HG02571 (cell line): Measurements from ENCODE around the gene RERG.
"Not testable (repeated sequence)": the region's sequence is repeated elsewhere in the genome, so short reads cannot be mapped to it uniquely, and the experiment has no call there.

ENCODE experiments used
- ATAC-seq: cut with Tn5 transposase; IDR thresholded peaks from one replicate; pipeline ENCODE4 v1.9.1; 2021; ENCODE audit warnings: mild to moderate bottlenecking, moderate library complexity; ENCODE audit not compliant: unreplicated experiment

The RERG gene

GRCh38 chr12:15151161-15152091, 69.8 kb downstream of the RERG start:
- no peak for ATAC-seq

DNA sequence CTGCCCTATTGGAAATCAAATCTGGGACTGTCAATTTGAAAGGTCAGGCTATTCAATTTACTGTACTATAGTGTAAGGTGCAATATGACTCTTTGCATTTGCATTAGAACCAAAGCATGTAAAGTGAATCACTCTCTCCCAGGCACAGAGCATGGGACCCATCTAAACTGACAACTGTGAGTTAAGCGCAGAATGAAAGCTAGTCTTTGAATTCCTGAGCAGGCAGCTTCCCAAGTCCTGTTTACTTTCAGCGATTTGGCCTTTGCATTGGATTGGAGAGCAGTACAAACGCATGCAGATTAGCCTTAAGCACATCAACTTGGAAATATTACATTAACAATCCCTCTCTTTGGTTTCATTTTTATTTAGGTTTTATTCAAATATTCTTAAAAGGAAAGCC, 74.6 kb downstream of the RERG start:
- ATAC-seq, result no peak

DNA sequence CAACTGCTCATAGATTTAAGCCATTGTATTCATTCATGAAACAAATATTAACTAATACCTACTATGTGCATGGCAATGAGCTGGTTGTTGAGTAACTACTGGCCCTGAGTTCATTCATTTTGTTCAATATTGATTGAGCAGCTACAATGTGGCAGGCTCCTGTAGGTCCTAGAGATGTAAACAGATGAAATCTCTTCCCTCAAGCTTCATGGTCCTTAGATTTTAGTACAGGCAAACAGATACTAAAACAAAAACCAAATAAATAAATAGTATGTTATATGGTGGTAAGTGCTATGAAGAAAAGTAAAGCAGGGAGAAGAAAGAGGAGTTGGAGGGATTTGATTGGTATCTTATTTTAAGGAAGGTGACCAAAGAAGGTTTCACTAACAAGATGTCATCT, 77.8 kb downstream of the RERG start:
- ATAC-seq, result no peak

- no peak for ATAC-seq
These were observed 78.5 kb downstream of the RERG start for GRCh38 chr12:15142711-15143110.

DNA sequence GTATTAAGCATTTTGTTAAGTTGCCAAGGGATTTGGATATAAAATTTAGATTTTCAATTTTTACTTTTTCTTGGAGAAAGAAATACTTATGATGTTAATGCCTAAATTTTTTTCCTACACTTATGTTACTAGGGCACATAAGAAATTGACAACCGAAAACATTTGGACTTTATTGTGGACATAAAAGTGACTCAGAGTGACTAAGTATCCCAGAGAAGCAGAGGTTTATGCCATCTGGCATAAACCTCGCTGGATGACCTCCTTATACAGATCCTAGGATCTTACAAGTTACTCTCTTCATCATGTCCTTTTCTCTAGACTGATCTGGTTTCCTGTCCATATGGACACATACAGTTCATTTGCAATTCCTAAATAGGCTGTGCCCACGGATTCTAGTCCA, 89.8 kb downstream of the RERG start:
- no peak for ATAC-seq

GRCh38 chr12:15130541-15130940, 90.7 kb downstream of the RERG start:
- no peak for ATAC-seq

DNA sequence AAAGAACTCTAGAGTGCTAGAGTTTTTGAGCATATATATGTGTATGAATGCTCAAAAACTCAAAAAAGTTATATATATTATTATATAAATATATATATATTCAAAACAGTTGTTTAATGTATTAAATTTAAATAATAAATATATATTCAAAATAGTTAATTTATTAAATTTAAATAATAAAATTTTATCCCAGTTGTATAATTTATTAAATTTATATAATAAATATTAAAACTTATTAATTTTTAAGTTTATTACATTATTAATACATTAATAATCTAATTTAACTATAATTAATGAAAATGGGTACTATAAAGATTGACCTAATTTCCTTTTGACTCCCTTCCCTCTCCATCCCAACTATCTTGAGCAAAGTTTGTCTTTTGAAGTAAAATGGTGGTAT, 97.8 kb downstream of the RERG start:
- ATAC-seq, result no peak

- no peak for ATAC-seq
These were observed 98.9 kb downstream of the RERG start for GRCh38 chr12:15122344-15122743.

DNA sequence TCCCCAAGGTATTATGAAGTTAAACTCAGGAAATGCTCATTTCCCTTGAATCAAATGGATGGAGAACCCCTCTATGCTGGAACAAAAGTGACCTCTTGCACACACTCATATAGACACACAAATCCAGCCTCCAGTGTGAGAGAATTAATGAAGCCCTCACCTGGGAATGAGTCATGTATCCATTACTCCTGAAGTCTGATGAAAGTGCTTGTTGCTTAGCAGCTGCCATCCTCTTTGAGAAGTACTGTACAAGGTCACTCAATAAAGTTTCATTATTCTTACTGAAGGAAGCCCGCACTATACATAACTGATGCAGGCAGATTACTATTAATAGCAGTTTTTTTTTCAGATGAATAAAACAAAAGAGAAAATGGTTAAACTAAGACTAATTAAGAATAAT, 102.3 kb downstream of the RERG start:
- ATAC-seq, result no peak

DNA sequence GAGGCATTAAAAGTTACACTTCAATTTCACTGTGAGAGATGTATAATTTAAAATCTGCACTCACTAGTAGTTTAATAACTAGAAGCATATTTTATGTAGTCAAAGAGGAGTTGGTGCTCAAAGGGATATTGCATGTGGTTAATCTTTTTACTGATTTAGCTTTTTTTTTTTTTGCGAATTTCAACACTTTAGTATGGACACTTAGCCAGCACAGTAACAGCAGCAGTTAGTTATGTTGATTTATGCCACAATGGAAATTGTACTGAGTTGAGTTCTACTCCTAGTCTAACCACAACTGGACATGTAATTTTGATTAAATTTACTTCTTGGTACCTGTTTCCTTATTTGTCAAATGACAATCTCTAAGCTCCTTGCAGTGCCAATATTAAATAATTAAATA, 104.2 kb downstream of the RERG start:
- no peak for ATAC-seq

GRCh38 chr12:15116086-15116485, 105.1 kb downstream of the RERG start:
- ATAC-seq, result no peak

DNA sequence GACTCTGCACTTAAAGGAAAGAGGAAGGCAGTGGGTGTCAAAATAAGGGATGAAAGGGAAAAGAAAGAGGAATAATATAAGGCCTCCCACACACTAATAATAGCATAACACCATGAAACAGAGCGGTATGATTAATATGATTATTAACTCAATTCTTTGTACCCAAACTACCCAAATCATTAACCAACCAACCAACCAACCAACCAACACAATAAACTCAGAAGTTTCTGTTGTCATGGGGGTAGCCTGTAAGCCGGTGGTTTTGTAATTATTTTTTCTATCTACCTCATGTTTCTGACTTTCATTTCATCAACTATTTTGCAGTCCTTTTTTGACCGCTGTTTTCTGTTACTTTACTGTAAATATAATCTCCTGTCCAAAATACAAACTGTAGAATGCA, 105.8 kb downstream of the RERG start:
- no peak for ATAC-seq

DNA sequence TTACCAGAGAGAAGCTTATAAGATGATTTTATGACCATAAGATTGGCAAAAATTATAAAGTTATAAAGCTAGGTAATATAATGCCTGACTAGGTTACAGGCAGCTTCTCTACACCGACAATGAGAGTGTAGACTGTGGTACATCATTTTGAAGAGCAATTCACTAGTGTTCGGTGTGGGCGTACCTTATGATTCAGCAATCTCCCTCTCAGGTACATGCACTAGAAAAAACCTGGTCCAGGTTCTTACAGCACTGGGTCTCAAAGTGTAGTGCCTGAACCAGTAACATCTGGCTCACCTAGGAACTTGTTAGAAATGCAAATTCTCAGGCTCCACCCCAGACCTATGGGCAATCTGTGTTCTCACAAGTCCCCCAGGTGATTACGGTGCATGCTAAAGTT, 106.7 kb downstream of the RERG start:
- no peak for ATAC-seq

- ATAC-seq, result no peak
These were observed 128.4 kb downstream of the RERG start for GRCh38 chr12:15092826-15093225.

GRCh38 chr12:15090441-15090840, 130.8 kb downstream of the RERG start:
- no peak for ATAC-seq

DNA sequence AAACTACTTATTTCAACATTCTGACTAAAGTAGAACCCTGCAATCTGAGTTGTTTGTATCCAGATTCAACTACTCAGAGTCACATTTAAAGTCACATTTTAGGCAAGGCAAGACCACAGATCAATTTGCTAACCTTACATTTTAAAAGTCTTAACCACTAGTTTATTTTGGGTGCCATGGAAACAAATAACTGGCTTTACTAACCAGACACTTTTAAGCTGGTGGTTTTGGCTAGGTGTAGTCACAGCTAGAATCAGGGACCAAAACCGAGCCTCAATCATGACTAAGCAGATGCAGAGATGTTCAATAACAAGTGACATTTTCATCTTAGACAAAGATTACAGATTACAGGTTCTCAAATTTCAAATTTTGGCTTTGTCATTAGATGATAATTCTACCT, 133.1 kb downstream of the RERG start:
- no peak for ATAC-seq

GRCh38 chr12:15077751-15078150, 143.5 kb downstream of the RERG start:
- ATAC-seq, result not testable (repeated sequence)

- ATAC-seq, result no peak
These were observed 146.9 kb downstream of the RERG start for GRCh38 chr12:15074351-15074750.

GRCh38 chr12:15059123-15059522, 162.1 kb downstream of the RERG start:
- ATAC-seq, result no peak
